Keratinocyte (primary cell): ENCODE results near the gene C5orf52. TPM values are rescaled to one million over a fixed set of nuclear protein-coding genes. Genes with fewer than 3 reads are reported as not detected.

Source experiments
- polyA plus RNA-seq, 5 experiments: library from polyadenylated mRNA; depleted of rRNA in 3 of 5; stranded (reverse) in 3 of 5; stranded (forward) in 1 of 5; unstranded in 1 of 5; fragments of >200 nt; gene quantifications; 1 replicate in 1 of 5; 2 replicates in 3 of 5; 3 replicates in 1 of 5; pipeline versions ENCODE4 v1.2.1 to v1.2.3, GENCODE V29; 2011 to 2012; ENCODE audit warnings: missing spikeins in 2 of 5, low read depth in 1 of 5, low replicate concordance in 1 of 5

The C5orf52 gene
- polyA plus RNA-seq, 1 donor (not counting 4 experiments of a cell fraction or from before 2014, with no cell fraction given), result not detected

Other genes starting within 250 kb of the C5orf52 start
- 8.2 to 12.6 TPM (median 10.3 TPM) in 3 replicates for gene NIPAL4, start 211.3 kb upstream of the C5orf52 start, polyA plus RNA-seq
- gene ADAM19, start 95.8 kb upstream of the C5orf52 start, polyA plus RNA-seq, result 19.7 to 90.3 TPM (median 22.7 TPM) in 3 replicates
- 0.03 to 0.06 TPM (median 0.05 TPM) in 3 replicates for gene SOX30, start 19.1 kb upstream of the C5orf52 start, polyA plus RNA-seq
- 15.9 to 23.4 TPM (median 18.4 TPM) in 3 replicates for gene THG1L, start 59.9 kb downstream of the C5orf52 start, polyA plus RNA-seq
- gene LSM11, start 72.2 kb downstream of the C5orf52 start, polyA plus RNA-seq, result 2.1 to 2.7 TPM (median 2.3 TPM) in 3 replicates
- gene CLINT1, start 187.6 kb downstream of the C5orf52 start, polyA plus RNA-seq, result 105 to 143 TPM (median 112 TPM) in 3 replicates